Mucosa of descending colon (tissue), 3 donors: Measurements from ENCODE around the gene GRIN1. TPM values are rescaled to one million over a fixed set of nuclear protein-coding genes. Genes with fewer than 3 reads are reported as not detected.
"Not testable (repeated sequence)": the region's sequence is repeated elsewhere in the genome, so short reads cannot be mapped to it uniquely, and the experiment has no call there.

ENCODE experiments used
- ATAC-seq: fragments of 200-7000 bp; cut with Tn5 transposase; one replicate; pipeline ENCODE4 v1.9.1; 2020; ENCODE audit warnings: mild to moderate bottlenecking, moderate library complexity
- DNase-seq, 3 donors: peaks; one replicate each; pipeline ENCODE4 v3.0.0-alpha.2; 2020
- H3K36me3 ChIP-seq: fragments of 200-600 bp; one replicate; pipeline ENCODE4 v1.8.0; 2021; ENCODE audit warnings: low read depth, mild to moderate bottlenecking
- H3K4me1 ChIP-seq: fragments of 200-600 bp; one replicate; pipeline ENCODE4 v1.8.0; 2021; ENCODE audit warnings: low read depth, mild to moderate bottlenecking
- H3K4me3 ChIP-seq: fragments of 200-600 bp; one replicate; pipeline ENCODE4 v1.8.0; 2021; ENCODE audit warnings: mild to moderate bottlenecking
- H3K9me3 ChIP-seq: fragments of 200-600 bp; one replicate; pipeline ENCODE4 v1.8.0; 2021; ENCODE audit warnings: mild to moderate bottlenecking
- intact Hi-C, 2 donors: fragments of 100-400 bp; cut with DNase I in 1 of 2; cut with micrococcal nuclease in 1 of 2; formaldehyde crosslinking; loops; one replicate each; pipeline versions ENCODE4 v1.11.0 to v1.11.1; 2022; cut with DNase I, micrococcal nuclease
- total RNA-seq, 3 donors: library from RNA; stranded (reverse); fragmentation: NEBNext Ultra II Directional in 2 of 3; extraction: Animal tissue kit (Norgen Biotek cat#: 25700) in 2 of 3; gene quantifications; one replicate each; pipeline versions ENCODE4 v1.2.1 to v1.2.4, GENCODE V29; 2021 to 2023
- TF ChIP-seq, protein P1 (sequence below): fragments of 200-600 bp; IDR thresholded peaks from one replicate; pipeline ENCODE4 v1.8.0; 2022; ENCODE audit warnings: antibody characterized with exemption, mild to moderate bottlenecking
- donor health status: DM: no; HTN: no; CAD: no; lungs with moderate emphysema.
- donor health status: DM: no; HTN: no; CAD: no.
- donor health status: DM: no; HTN: yes; CAD: no.

Gene GRIN1
- total RNA-seq, 3 donors from 2014 or later, result 0.36 to 2.6 TPM; not detected in 1

- intact Hi-C loops, result loop anchor here (5.0 kb wide), 1 partner anchor 122 kb away; no protein-coding TSS in a partner anchor
Observed at GRCh38 chr9:137114613-137115393, 24.2 kb upstream of the GRIN1 start, which contains the start of gene DPP7. TSS of gene DPP7 (minus strand) at chr9:137114733. CDS start at chr9:137114713, 20 bp downstream.

GRCh38 chr9:137115394-137116026 is 23.4 kb upstream of the GRIN1 start:
- intact Hi-C loops, result loop anchor here (5.0 kb wide), 1 partner anchor 122 kb away; no protein-coding TSS in a partner anchor
- Histone ChIP-seq H3K4me3 (no peak overlapping the region), H3K36me3 (no peaks in the 10 kb centered on the region), H3K4me1 (peaks cover 6% of the 10 kb centered on the region), H3K9me3 (no peaks in the 10 kb centered on the region)
- no peak for ATAC-seq
- TF ChIP-seq, protein P1, sequence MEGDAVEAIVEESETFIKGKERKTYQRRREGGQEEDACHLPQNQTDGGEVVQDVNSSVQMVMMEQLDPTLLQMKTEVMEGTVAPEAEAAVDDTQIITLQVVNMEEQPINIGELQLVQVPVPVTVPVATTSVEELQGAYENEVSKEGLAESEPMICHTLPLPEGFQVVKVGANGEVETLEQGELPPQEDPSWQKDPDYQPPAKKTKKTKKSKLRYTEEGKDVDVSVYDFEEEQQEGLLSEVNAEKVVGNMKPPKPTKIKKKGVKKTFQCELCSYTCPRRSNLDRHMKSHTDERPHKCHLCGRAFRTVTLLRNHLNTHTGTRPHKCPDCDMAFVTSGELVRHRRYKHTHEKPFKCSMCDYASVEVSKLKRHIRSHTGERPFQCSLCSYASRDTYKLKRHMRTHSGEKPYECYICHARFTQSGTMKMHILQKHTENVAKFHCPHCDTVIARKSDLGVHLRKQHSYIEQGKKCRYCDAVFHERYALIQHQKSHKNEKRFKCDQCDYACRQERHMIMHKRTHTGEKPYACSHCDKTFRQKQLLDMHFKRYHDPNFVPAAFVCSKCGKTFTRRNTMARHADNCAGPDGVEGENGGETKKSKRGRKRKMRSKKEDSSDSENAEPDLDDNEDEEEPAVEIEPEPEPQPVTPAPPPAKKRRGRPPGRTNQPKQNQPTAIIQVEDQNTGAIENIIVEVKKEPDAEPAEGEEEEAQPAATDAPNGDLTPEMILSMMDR, result no peak
- no peak for DNase-seq

More at GRCh38 chr9:137114613-137115393, 24.2 kb upstream of the GRIN1 start, which contains the start of gene DPP7:
- DNase-seq (peak; percentile 77 to 83 (median 82)), ATAC-seq (peak; percentile 93)
- H3K4me3 ChIP-seq, result peak within 1 kb of the TSS; percentile 31
- no peaks in the 10 kb centered on the region for H3K36me3 ChIP-seq
- peaks cover 6% of the 10 kb centered on the region for H3K4me1 ChIP-seq
- TF ChIP-seq, protein P1, result no peak
- no peaks in the 10 kb centered on the region for H3K9me3 ChIP-seq

DNA sequence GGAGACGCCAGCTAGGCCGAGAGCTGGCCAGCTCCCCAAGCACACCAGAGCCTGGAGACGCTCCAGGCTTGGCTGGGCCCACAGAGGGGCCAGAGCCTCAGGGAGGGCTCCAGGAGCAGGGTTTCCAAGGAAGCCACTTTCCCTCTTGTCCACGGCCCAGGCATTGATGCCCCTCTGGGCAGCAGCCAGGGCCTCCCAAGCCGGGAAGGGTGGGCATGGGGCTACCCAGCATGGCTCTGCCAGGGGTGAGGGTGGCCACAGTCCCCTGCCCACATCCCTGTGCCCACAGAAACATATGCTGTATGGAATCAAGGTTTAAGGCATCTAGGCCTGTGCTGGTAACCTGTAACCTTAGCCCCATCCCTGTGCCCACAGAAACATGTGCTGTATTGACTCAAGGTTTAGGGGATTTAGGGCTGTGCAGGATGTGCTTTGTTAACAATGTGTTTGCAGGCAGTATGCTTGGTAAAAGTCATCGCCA is 22.9 kb upstream of the GRIN1 start:
- TF ChIP-seq, protein P1, result no peak
- no peaks in the 10 kb centered on the region for H3K36me3 ChIP-seq
- ATAC-seq (no peak), DNase-seq (no peak)
- peaks cover 6% of the 10 kb centered on the region for H3K4me1 ChIP-seq
- intact Hi-C loops, result loop anchor here (5.0 kb wide), 1 partner anchor 121 kb away; no protein-coding TSS in a partner anchor
- no peaks in the 10 kb centered on the region for H3K9me3 ChIP-seq
- H3K4me3 ChIP-seq, result no peak overlapping the region

DNA sequence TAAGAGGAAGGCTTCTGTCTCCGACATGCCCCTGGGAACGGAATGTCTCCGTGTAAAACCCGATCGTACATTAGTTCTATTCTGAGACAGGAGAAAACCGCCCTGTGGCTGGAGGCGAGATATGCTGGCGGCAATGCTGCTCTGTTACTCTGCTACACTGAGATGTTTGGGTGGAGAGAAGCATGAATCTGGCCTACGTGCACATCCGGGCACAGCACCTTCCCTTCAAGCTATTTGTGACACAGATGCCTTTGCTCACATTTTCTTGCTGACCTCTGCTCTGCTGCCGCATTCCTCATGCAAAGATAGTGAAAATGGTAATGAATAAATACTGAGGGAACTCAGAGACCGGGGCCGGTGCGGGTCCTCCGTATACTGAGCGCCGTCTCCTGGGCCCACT is 22.2 kb upstream of the GRIN1 start:
- no peak for DNase-seq
- H3K9me3 ChIP-seq, result no peaks in the 10 kb centered on the region
- no peak for ATAC-seq
- H3K36me3 ChIP-seq, result no peaks in the 10 kb centered on the region
- H3K4me3 ChIP-seq, result no peak overlapping the region
- intact Hi-C loops, result loop anchor here (5.0 kb wide), 1 partner anchor 121 kb away; no protein-coding TSS in a partner anchor
- H3K4me1 ChIP-seq, result peaks cover 6% of the 10 kb centered on the region
- TF ChIP-seq, protein P1, result no peak

- ATAC-seq (no peak), DNase-seq (no peak)
- TF ChIP-seq, protein P1, result no peak
- Histone ChIP-seq H3K36me3 (no peaks in the 10 kb centered on the region), H3K9me3 (no peaks in the 10 kb centered on the region), H3K4me3 (no peak overlapping the region), H3K4me1 (peaks cover 6% of the 10 kb centered on the region)
- intact Hi-C loops, result loop anchor here (5.0 kb wide), 1 partner anchor 120 kb away; no protein-coding TSS in a partner anchor
Observed at GRCh38 chr9:137117269-137117731, 21.7 kb upstream of the GRIN1 start.

GRCh38 chr9:137118092-137118603 is 20.8 kb upstream of the GRIN1 start:
- H3K4me3 ChIP-seq, H3K4me1 ChIP-seq, H3K9me3 ChIP-seq, DNase-seq, H3K36me3 ChIP-seq, ATAC-seq: not testable (repeated sequence)
- intact Hi-C loops, result loop anchor here (5.0 kb wide), 1 partner anchor 119 kb away; no protein-coding TSS in a partner anchor

DNA sequence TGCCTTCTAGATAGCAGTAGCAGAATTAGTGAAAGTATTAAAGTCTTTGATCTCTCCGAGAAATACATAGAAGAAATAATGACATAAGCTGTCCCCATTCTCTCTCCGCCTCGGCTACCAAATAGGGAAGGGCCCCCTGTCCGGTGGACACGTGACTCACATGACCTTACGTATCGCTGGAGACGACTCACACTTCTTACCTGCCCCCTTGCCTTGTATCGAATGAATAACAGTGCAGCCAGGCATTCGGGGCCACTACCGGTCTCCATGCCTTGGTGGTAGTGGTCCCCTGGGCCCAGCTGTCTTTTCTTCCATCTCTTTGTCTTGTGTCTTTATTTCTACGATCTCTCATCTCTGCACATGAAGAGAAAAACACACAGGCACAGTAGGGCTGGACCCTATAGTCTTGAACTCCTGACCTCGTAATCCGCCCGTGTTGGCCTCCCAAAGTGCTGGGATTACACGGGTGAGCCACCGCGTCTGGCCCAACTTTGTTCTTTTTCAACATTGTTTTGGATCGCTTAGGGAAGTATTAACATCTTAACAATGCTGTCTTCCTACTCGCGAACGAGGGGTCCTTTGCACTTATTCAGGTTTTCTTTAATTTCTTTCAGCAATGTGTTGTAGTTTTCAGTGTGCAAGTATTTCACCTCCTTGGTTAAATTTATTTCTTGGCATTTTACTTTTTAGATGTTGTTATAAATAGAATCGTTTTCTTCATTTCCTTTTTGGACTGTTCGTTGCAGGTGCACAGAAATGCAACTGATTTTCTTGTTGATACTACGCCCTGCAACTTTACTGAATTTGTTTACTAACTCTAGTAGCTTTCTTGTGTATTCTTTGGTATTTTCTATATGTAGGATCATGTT is 16.8 kb upstream of the GRIN1 start:
- H3K36me3 ChIP-seq, H3K4me3 ChIP-seq, H3K9me3 ChIP-seq, H3K4me1 ChIP-seq, DNase-seq, intact Hi-C loops, ATAC-seq: not testable (repeated sequence)
